Fibroblast of lung (primary cell): ENCODE results near the gene VEPH1. TPM values are rescaled to one million over a fixed set of nuclear protein-coding genes. Genes with fewer than 3 reads are reported as not detected.

ENCODE experiments used
- DNase-seq, 2 donors: peaks; one replicate each; pipeline versions ENCODE4 v3.0.0 to v3.0.0-alpha.2; 2010; ENCODE audit warnings: low read depth in 2 of 2
- H2AFZ ChIP-seq: 2 replicates; pipeline ENCODE4 v1.5.1; 2012; ENCODE audit warnings: low read length, control low read depth, inconsistent platforms
- H3K27ac ChIP-seq: 2 replicates; pipeline ENCODE4 v1.5.1; 2011; ENCODE audit warnings: low read length, control low read depth; ENCODE audit not compliant: insufficient read depth
- H3K27me3 ChIP-seq: 2 replicates; pipeline ENCODE4 v1.5.1; 2011; ENCODE audit warnings: mild to moderate bottlenecking, low read length; ENCODE audit not compliant: control insufficient read depth, insufficient read depth
- H3K36me3 ChIP-seq: 2 replicates; pipeline ENCODE4 v1.5.1; 2011; ENCODE audit warnings: low read length; ENCODE audit not compliant: control insufficient read depth, insufficient read depth
- H3K4me1 ChIP-seq: 2 replicates; pipeline ENCODE4 v1.5.1; 2011; ENCODE audit warnings: low read length; ENCODE audit not compliant: control insufficient read depth, insufficient read depth; ENCODE audit errors: extremely low read depth
- H3K4me2 ChIP-seq: 2 replicates; pipeline ENCODE4 v1.5.1; 2011; ENCODE audit warnings: low read length, control low read depth; ENCODE audit not compliant: insufficient read depth; ENCODE audit errors: extremely low read depth
- H3K4me3 ChIP-seq, 4 experiments: fragments of 200-600 bp in 1 of 4; sonication (generic) in 1 of 4; replicated peaks in 1 of 4; 2 replicates each; pipeline ENCODE4 v1.5.1; 2011 to 2016; ENCODE audit warnings: low read length in 4 of 4, low read depth in 3 of 4, mild to moderate bottlenecking in 3 of 4, control low read depth in 2 of 4, inconsistent platforms in 1 of 4, mixed read lengths in 1 of 4; ENCODE audit not compliant: insufficient read depth in 1 of 4; ENCODE audit errors: control extremely low read depth in 1 of 4
- H3K79me2 ChIP-seq: 2 replicates; pipeline ENCODE4 v1.5.1; 2012; ENCODE audit warnings: mild to moderate bottlenecking, low read length, inconsistent platforms; ENCODE audit not compliant: control insufficient read depth, insufficient read depth
- H3K9ac ChIP-seq: 2 replicates; pipeline ENCODE4 v1.5.1; 2011; ENCODE audit warnings: mild to moderate bottlenecking, low read length, control low read depth; ENCODE audit not compliant: insufficient read depth
- H3K9me3 ChIP-seq: 2 replicates; pipeline ENCODE4 v1.5.1; 2012; ENCODE audit warnings: low read depth, low read length; ENCODE audit not compliant: control insufficient read depth, insufficient read depth
- H4K20me1 ChIP-seq: 2 replicates; pipeline ENCODE4 v1.5.1; 2011; ENCODE audit warnings: low read length; ENCODE audit not compliant: control insufficient read depth, insufficient read depth; ENCODE audit errors: extremely low read depth
- EZH2 ChIP-seq: IDR thresholded peaks from 2 replicates; pipeline ENCODE4 v1.5.1; 2012; ENCODE audit warnings: low read length, control low read depth, mild to moderate bottlenecking; ENCODE audit errors: missing control alignments
- polyA plus RNA-seq, 2 donors: library from polyadenylated mRNA; depleted of rRNA in 1 of 2; stranded (reverse) in 1 of 2; unstranded in 1 of 2; fragments of >200 nt; gene quantifications; 2 replicates each; pipeline ENCODE4 v1.2.1, GENCODE V29; 2011 to 2012; ENCODE audit warnings: missing spikeins in 1 of 2
- total RNA-seq: library from RNA; depleted of rRNA; stranded (reverse); fragments of >200 nt; gene quantifications from 2 replicates; pipeline ENCODE4 v1.2.1, GENCODE V29; 2014
- TF ChIP-seq, protein P1 (sequence below), 2 donors: IDR thresholded peaks in 1 of 2; conservative IDR thresholded peaks in 1 of 2; 1 replicate in 1 of 2; 2 replicates in 1 of 2; pipeline ENCODE4 v1.5.1; 2011 to 2012; ENCODE audit warnings: low read length in 2 of 2, control low read depth in 1 of 2, inconsistent platforms in 1 of 2, low read depth in 1 of 2, mild to moderate bottlenecking in 1 of 2

Gene VEPH1
- total and polyA plus RNA-seq, 2 donors (not counting 1 experiment from before 2014, with no cell fraction given): 13.1 to 34.7 TPM

DNA sequence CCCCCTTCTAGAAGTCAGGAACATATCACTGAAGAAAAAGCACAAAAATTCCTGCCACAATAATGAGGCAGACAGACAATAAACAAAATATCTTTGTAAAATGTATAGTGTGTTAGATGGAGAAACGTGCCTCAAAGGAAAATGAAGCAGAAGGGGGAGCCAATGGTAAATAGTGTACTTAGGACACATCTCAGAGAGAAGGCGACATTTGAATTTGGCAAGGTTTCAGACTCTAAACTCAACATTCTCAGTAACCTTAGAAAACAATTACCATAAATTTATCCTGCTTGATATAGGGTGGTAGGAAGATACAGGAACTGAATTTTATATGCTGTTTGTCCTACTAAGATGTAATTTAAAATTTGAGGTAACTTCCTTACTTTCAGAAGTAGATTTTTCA is 119.2 kb downstream of the VEPH1 start:
- H3K9me3 ChIP-seq: no peaks in the 10 kb centered on the region
- TF ChIP-seq, protein P1, sequence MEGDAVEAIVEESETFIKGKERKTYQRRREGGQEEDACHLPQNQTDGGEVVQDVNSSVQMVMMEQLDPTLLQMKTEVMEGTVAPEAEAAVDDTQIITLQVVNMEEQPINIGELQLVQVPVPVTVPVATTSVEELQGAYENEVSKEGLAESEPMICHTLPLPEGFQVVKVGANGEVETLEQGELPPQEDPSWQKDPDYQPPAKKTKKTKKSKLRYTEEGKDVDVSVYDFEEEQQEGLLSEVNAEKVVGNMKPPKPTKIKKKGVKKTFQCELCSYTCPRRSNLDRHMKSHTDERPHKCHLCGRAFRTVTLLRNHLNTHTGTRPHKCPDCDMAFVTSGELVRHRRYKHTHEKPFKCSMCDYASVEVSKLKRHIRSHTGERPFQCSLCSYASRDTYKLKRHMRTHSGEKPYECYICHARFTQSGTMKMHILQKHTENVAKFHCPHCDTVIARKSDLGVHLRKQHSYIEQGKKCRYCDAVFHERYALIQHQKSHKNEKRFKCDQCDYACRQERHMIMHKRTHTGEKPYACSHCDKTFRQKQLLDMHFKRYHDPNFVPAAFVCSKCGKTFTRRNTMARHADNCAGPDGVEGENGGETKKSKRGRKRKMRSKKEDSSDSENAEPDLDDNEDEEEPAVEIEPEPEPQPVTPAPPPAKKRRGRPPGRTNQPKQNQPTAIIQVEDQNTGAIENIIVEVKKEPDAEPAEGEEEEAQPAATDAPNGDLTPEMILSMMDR (conservative IDR thresholded peaks at IDR 0.05 in 1 of 2, IDR thresholded peaks at IDR 0.05 in 1 of 2; ENCODE audit: low read depth in 1 of 2, low read length in 2 of 2): no peak
- no peak for TF ChIP-seq EZH2
- no peak overlapping the region for H3K27ac ChIP-seq
- no peaks in the 10 kb centered on the region for H3K36me3 ChIP-seq
- H2AFZ ChIP-seq: no peak overlapping the region
- no peak overlapping the region for H3K9ac ChIP-seq
- H3K4me1 ChIP-seq: peaks cover 2% of the 10 kb centered on the region
- DNase-seq: no peak
- H4K20me1 ChIP-seq: no peaks in the 10 kb centered on the region
- H3K4me3 ChIP-seq: no peak overlapping the region
- H3K27me3 ChIP-seq: no peaks in the 10 kb centered on the region
- no peaks in the 10 kb centered on the region for H3K79me2 ChIP-seq
- H3K4me2 ChIP-seq: no peak overlapping the region

DNA sequence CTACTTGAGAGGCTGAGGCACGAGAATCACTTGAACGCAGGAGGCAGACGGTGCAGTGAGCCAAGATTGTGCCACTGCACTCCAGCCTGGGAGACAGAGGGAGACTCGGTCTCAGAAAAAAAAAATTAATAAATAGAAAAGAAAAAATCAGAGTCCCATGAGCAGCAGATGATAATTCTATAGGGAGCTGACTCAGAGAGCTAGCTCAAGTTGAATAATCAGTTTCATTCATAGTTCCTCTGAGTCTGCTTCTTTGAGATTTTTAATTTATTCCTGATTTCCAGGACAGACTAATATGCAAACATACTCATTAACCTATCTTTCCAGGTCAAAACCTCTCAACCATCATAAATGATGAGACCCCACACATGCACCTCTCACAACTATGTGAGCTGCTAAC is 121.6 kb downstream of the VEPH1 start:
- Histone ChIP-seq H2AFZ (no peak overlapping the region), H3K9ac (no peak overlapping the region), H3K36me3 (no peaks in the 10 kb centered on the region), H3K4me2 (no peak overlapping the region), H4K20me1 (no peaks in the 10 kb centered on the region), H3K4me1 (no peaks in the 10 kb centered on the region), H3K27ac (no peak overlapping the region), H3K27me3 (no peaks in the 10 kb centered on the region), H3K4me3 (no peak overlapping the region), H3K79me2 (no peaks in the 10 kb centered on the region), H3K9me3 (no peaks in the 10 kb centered on the region)
- DNase-seq: no peak
- TF ChIP-seq, protein P1 (conservative IDR thresholded peaks at IDR 0.05 in 1 of 2, IDR thresholded peaks at IDR 0.05 in 1 of 2; ENCODE audit: low read depth in 1 of 2, low read length in 2 of 2): no peak
- TF ChIP-seq EZH2: no peak

DNA sequence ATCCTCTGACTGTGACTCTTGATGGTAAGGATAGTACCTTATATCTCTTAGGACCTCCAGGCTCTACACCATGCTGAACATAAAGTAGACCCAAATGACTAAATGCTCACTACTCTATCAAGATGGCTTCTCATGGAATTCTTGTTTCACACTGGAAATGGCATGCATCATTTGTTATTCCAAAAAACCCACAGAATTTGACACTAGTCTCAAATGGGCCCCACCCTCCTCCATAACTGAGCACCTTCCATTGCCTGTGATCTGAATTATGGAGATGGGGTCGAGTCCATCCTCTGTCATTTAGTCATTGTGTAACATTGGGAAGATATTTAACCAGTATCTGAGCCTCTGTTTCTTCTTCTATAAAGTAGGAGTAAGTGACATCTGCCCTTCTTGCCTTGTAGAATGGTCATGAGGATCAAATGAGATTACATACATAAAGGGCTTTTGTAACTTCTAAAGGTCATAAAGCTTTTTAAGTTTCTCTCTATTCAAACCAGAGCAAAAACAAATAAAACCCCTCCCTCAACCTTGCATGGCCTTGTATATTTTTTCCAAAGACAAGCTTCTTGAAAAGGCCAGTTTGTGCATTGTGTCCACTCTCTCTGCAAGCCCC is 123.6 kb downstream of the VEPH1 start:
- Histone ChIP-seq H4K20me1 (no peaks in the 10 kb centered on the region), H3K9me3 (no peaks in the 10 kb centered on the region), H3K4me1 (no peaks in the 10 kb centered on the region), H3K27me3 (no peaks in the 10 kb centered on the region), H3K4me3 (no peak overlapping the region), H3K9ac (no peak overlapping the region), H2AFZ (no peak overlapping the region), H3K4me2 (no peak overlapping the region), H3K27ac (no peak overlapping the region), H3K79me2 (no peaks in the 10 kb centered on the region), H3K36me3 (no peaks in the 10 kb centered on the region)
- no peak for TF ChIP-seq EZH2
- TF ChIP-seq, protein P1 (conservative IDR thresholded peaks at IDR 0.05 in 1 of 2, IDR thresholded peaks at IDR 0.05 in 1 of 2; ENCODE audit: low read depth in 1 of 2, low read length in 2 of 2): no peak
- DNase-seq: no peak
